Choroid plexus epithelial cell (primary cell): ENCODE results near the gene THBS4.

ENCODE experiments used
- DNase-seq: peaks from one replicate; pipeline ENCODE4 v3.0.0-alpha.2; 2010; ENCODE audit warnings: low read depth
- H3K4me3 ChIP-seq: 2 replicates; pipeline ENCODE4 v1.5.1; 2011; ENCODE audit warnings: low read depth, mild to moderate bottlenecking, control low read depth, low read length, moderate library complexity
- CTCF ChIP-seq: conservative IDR thresholded peaks from 2 replicates; pipeline ENCODE4 v1.5.1; 2011; ENCODE audit warnings: low read depth, mild to moderate bottlenecking, control low read depth, inconsistent platforms, low read length, moderate library complexity

The THBS4 gene

GRCh38 chr5:80057099-80057498 is 22.0 kb downstream of the THBS4 start:
- TF ChIP-seq CTCF: no peak
- H3K4me3 ChIP-seq: no peak overlapping the region
- no peak for DNase-seq

GRCh38 chr5:80057921-80058320 is 22.8 kb downstream of the THBS4 start:
- no peak for DNase-seq
- H3K4me3 ChIP-seq: no peak overlapping the region
- no peak for TF ChIP-seq CTCF

GRCh38 chr5:80059354-80059980 is 24.3 kb downstream of the THBS4 start:
- TF ChIP-seq CTCF: no peak
- no peak overlapping the region for H3K4me3 ChIP-seq
- no peak for DNase-seq

- DNase-seq: no peak
- TF ChIP-seq CTCF: no peak
- H3K4me3 ChIP-seq: no peak overlapping the region
Observed at GRCh38 chr5:80060966-80061365, 25.8 kb downstream of the THBS4 start.

GRCh38 chr5:80061547-80061946 is 26.4 kb downstream of the THBS4 start:
- no peak for DNase-seq
- no peak overlapping the region for H3K4me3 ChIP-seq
- TF ChIP-seq CTCF: no peak

GRCh38 chr5:80064124-80064523 is 29.0 kb downstream of the THBS4 start:
- DNase-seq: no peak

More at GRCh38 chr5:80064124-80064523, 29.0 kb downstream of the THBS4 start:
- TF ChIP-seq CTCF: no peak
- no peak overlapping the region for H3K4me3 ChIP-seq
